Measurements from ENCODE around the gene PIH1D1.

The PIH1D1 gene

DNA sequence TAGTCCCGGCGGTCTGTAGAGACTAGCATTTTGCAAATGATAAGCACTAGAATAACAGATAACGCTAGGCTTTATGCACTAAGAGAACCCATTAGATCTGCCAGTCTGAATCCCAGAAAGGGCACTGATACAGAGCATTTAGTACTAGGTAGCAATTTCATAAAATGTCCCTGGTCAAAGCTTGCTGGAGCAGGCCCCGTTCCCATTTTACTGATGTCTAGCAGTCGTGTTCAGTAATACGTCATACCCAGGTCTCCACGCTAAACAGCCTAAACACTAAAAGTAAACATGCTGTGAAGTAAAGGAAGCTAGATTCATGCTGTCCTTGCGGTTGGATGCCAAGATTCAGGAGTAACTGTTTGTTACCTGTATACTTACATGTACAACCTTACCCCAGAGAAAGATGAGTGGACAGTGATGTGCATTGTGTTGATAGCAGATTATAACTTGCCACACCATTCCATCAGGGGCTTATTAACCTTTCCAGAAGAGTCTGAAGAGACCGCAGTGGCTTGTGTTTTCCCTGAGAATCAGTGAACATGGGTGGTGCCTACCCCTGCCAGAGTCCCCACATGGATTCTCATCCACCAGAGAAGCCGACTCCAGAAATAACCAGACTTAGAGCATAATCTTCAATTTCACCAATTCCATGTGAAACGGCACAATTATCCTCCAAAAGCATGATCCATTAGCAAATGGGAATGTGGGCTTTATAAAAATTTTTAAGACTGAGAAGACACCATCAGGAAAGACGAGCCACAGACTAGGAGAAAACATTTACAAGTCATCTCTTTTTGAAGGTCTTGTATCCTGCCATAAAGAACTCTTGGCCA is 41.2 kb upstream of the PIH1D1 start:
- peak; percentile 64 for DNase-seq (ENCODE audit: low read depth)
- H3K4me3 ChIP-seq (ENCODE audit: low read length), result no peak overlapping the region
- TF ChIP-seq, protein P1, sequence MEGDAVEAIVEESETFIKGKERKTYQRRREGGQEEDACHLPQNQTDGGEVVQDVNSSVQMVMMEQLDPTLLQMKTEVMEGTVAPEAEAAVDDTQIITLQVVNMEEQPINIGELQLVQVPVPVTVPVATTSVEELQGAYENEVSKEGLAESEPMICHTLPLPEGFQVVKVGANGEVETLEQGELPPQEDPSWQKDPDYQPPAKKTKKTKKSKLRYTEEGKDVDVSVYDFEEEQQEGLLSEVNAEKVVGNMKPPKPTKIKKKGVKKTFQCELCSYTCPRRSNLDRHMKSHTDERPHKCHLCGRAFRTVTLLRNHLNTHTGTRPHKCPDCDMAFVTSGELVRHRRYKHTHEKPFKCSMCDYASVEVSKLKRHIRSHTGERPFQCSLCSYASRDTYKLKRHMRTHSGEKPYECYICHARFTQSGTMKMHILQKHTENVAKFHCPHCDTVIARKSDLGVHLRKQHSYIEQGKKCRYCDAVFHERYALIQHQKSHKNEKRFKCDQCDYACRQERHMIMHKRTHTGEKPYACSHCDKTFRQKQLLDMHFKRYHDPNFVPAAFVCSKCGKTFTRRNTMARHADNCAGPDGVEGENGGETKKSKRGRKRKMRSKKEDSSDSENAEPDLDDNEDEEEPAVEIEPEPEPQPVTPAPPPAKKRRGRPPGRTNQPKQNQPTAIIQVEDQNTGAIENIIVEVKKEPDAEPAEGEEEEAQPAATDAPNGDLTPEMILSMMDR (IDR thresholded peaks at IDR 0.05; ENCODE audit: insufficient read depth, low read depth, low read length, missing control alignments), result no peak

DNA sequence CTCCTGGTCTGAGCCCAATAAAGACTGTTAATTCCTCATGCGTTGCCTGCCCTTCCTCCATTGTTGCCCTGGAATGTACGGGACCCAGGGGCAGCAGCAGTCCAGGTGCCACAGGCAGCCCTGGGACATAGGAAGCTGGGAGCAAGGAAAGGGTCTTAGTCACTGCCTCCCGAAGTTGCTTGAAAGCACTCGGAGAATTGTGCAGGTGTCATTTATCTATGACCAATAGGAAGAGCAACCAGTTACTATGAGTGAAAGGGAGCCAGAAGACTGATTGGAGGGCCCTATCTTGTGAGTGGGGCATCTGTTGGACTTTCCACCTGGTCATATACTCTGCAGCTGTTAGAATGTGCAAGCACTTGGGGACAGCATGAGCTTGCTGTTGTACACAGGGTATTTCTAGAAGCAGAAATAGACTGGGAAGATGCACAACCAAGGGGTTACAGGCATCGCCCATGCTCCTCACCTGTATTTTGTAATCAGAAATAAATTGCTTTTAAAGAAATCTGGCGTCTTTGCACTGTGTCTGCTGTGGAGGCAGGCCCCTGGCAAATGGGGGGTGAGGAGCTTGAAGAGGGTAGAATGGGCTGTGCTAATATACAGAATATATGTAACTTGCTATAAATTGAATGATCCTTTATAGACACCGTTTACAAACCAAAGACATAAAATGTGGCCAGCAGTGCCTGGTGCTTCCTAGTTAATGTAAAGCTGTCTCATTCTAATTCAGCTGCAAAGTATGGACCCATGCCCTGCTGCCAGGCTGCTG is 40.4 kb upstream of the PIH1D1 start:
- no peak for DNase-seq (ENCODE audit: low read depth)
- TF ChIP-seq, protein P1 (IDR thresholded peaks at IDR 0.05; ENCODE audit: insufficient read depth, low read depth, low read length, missing control alignments), result no peak

DNA sequence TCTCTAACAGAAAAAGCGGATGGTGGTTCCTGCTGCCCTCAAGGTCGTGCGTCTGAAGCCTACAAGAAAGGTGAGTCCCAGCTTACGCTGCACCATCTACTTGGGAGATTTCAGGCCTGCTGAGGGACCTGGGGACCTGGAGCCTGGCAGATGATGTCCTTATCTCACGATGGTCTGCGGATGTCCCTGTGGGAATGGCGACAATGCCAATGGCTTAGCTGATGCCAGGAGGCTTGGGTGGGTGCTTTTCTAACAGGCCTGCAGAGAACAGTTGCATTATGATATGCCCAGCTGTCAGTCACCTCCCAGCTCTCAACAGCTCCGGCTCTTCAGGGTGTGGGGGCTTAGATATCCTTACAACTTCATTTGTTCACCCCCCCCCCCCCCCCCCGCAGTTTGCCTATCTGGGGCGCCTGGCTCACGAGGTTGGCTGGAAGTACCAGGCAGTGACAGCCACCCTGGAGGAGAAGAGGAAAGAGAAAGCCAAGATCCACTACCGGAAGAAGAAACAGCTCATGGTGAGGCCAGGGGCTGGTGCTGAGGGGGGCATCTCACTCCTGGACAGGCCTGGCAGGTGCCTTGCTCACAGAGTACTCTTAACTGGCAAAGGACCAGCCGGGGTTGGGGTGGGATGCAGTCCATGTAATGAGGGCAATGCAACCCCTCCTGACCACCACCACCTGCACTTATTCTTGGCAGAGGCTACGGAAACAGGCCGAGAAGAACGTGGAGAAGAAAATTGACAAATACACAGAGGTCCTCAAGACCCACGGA is 39.6 kb upstream of the PIH1D1 start:
- no peak overlapping the region for H3K4me3 ChIP-seq (ENCODE audit: low read length)
- TF ChIP-seq, protein P1 (IDR thresholded peaks at IDR 0.05; ENCODE audit: insufficient read depth, low read depth, low read length, missing control alignments), result no peak
- no peak for DNase-seq (ENCODE audit: low read depth)

More for the DNA sequence above, 40.4 kb upstream of the PIH1D1 start:
- no peak overlapping the region for H3K4me3 ChIP-seq (ENCODE audit: low read length)

DNA sequence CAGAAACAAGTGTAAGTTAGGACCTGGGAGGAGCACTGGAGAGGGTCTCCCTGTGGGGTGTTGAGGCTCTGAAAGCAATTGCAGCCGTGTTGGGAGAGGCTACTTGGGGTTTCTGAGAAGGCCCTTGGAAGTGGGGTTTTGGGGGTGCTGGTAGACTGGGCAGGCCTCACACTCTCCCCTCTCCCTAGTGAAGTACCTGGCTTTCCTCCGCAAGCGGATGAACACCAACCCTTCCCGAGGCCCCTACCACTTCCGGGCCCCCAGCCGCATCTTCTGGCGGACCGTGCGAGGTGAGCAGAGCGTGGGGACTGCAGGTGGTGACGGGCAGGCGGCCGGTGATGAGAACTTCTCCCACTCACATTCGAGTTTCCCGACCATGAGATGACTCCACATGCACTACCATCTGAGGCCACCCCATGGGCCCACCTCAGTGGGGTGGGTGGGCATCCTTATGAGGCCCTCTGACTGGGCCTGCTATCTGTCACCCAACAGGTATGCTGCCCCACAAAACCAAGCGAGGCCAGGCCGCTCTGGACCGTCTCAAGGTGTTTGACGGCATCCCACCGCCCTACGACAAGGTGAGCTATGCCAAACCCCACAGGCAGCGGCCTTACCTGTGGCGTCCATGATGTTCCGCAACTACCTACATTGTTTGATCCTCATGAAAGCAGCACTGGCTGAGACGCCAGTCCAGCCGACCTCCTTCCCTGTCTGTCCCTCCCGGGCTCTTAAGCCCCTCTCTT is 38.8 kb upstream of the PIH1D1 start:
- DNase-seq (ENCODE audit: low read depth), result no peak
- H3K4me3 ChIP-seq (ENCODE audit: low read length), result peak overlapping the region; percentile 96

DNA sequence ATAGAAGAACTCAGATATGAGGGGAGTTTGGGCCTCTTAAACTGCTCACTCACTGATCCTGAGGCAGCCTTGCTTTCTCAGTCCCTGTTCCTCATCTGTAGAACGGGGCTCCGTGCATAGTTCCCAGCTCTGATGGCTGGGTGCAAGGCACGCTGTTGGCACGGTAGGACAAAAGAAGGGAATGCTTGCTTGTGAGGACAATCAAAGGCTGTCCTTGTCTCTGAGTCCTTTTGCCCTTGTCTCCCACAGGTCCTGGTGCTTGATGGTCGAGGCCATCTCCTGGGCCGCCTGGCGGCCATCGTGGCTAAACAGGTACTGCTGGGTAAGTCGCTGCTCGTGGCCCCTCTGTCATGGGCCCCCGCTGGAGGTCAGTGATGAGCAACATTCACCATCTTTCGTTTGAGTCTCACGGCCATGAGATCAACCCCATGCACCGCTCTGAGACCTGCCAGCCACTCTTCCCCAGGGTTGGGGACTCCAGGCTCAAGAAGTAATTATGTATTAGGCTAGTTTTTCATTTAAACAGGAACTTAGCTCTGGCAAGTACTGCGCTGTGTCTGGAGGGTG is 38.1 kb upstream of the PIH1D1 start:
- TF ChIP-seq, protein P1 (IDR thresholded peaks at IDR 0.05; ENCODE audit: insufficient read depth, low read depth, low read length, missing control alignments), result peak; percentile 20
- DNase-seq (ENCODE audit: low read depth), result no peak
- peak overlapping the region; percentile 96 for H3K4me3 ChIP-seq (ENCODE audit: low read length)

More for the DNA sequence above, 38.8 kb upstream of the PIH1D1 start:
- TF ChIP-seq, protein P1 (IDR thresholded peaks at IDR 0.05; ENCODE audit: insufficient read depth, low read depth, low read length, missing control alignments), result no peak
